Lower lobe of right lung (tissue), 2 donors: ENCODE results near the gene TANC2. TPM values are rescaled to one million over a fixed set of nuclear protein-coding genes. Genes with fewer than 3 reads are reported as not detected.

Source experiments
- ATAC-seq, 2 donors: fragments of 200-7000 bp; cut with Tn5 transposase; one replicate each; pipeline ENCODE4 v1.9.1; 2020 to 2022; ENCODE audit warnings: mild to moderate bottlenecking in 2 of 2, moderate library complexity in 2 of 2
- DNase-seq: peaks from one replicate; pipeline ENCODE4 v3.0.0-alpha.2; 2020
- H3K27ac ChIP-seq: fragments of 200-600 bp; one replicate; pipeline ENCODE4 v1.8.0; 2022
- H3K27me3 ChIP-seq: fragments of 200-600 bp; one replicate; pipeline ENCODE4 v1.8.0; 2022; ENCODE audit warnings: low read depth
- H3K36me3 ChIP-seq: fragments of 200-600 bp; one replicate; pipeline ENCODE4 v1.8.0; 2022; ENCODE audit warnings: mild to moderate bottlenecking
- H3K4me1 ChIP-seq: fragments of 200-600 bp; one replicate; pipeline ENCODE4 v1.8.0; 2022
- H3K4me3 ChIP-seq: fragments of 200-600 bp; one replicate; pipeline ENCODE4 v1.8.0; 2022; ENCODE audit warnings: mild to moderate bottlenecking
- H3K9me3 ChIP-seq: fragments of 200-600 bp; one replicate; pipeline ENCODE4 v1.8.0; 2022
- CTCF ChIP-seq: fragments of 200-600 bp; IDR thresholded peaks from one replicate; pipeline ENCODE4 v1.8.0; 2022; ENCODE audit warnings: antibody characterized with exemption, mild to moderate bottlenecking
- intact Hi-C: fragments of 100-400 bp; cut with DNase I; formaldehyde crosslinking; loops from one replicate; pipeline ENCODE4 v1.11.0; 2022
- total RNA-seq: library from RNA; stranded (reverse); fragmentation: NEBNext Ultra II Directional; extraction: Animal tissue kit (Norgen Biotek cat#: 25700); gene quantifications from one replicate; pipeline ENCODE4 v1.2.1, GENCODE V29; 2021
- donor health status: DM: no; HTN: yes; CAD: no; lungs with severe emphysema.

Gene TANC2
- total RNA-seq, 1 donor from 2014 or later = 125 TPM

- Histone ChIP-seq H3K27ac (no peak overlapping the region), H3K4me1 (peaks cover 12% of the 10 kb centered on the region), H3K9me3 (no peaks in the 10 kb centered on the region), H3K4me3 (no peak overlapping the region), H3K27me3 (no peaks in the 10 kb centered on the region), H3K36me3 (no peaks in the 10 kb centered on the region)
- TF ChIP-seq CTCF = peak; percentile 42
- intact Hi-C loops = no loop called here
- no peak for DNase-seq
- peak; percentile 71 to 75 for ATAC-seq
Measured at GRCh38 chr17:62995377-62995885, 29.4 kb downstream of the TANC2 start.

- DNase-seq = no peak
- Histone ChIP-seq H3K27me3 (no peaks in the 10 kb centered on the region), H3K4me1 (peaks cover 12% of the 10 kb centered on the region), H3K4me3 (no peak overlapping the region), H3K9me3 (no peaks in the 10 kb centered on the region), H3K36me3 (no peaks in the 10 kb centered on the region), H3K27ac (no peak overlapping the region)
- intact Hi-C loops = no loop called here
- no peak for TF ChIP-seq CTCF
- no peak for ATAC-seq
Measured at GRCh38 chr17:62996221-62996620, 30.2 kb downstream of the TANC2 start.

- H3K9me3 ChIP-seq = no peaks in the 10 kb centered on the region
- no peak for TF ChIP-seq CTCF
- DNase-seq (no peak), ATAC-seq (no peak)
- no peaks in the 10 kb centered on the region for H3K27me3 ChIP-seq
- H3K27ac ChIP-seq = no peak overlapping the region
- intact Hi-C loops = no loop called here
- peaks cover 12% of the 10 kb centered on the region for H3K4me1 ChIP-seq
- no peak overlapping the region for H3K4me3 ChIP-seq
- H3K36me3 ChIP-seq = no peaks in the 10 kb centered on the region
Measured at GRCh38 chr17:62998166-62998565, 32.1 kb downstream of the TANC2 start.

- intact Hi-C loops = no loop called here
- TF ChIP-seq CTCF = no peak
- Histone ChIP-seq H3K9me3 (no peaks in the 10 kb centered on the region), H3K27ac (no peak overlapping the region), H3K4me1 (peaks cover 12% of the 10 kb centered on the region), H3K36me3 (no peaks in the 10 kb centered on the region), H3K27me3 (no peaks in the 10 kb centered on the region), H3K4me3 (no peak overlapping the region)
- no peak for DNase-seq
- ATAC-seq = peak in 1 of 2 donors; percentile 27
Measured at GRCh38 chr17:62998665-62999393, 32.8 kb downstream of the TANC2 start.

GRCh38 chr17:62999736-63000135, 33.7 kb downstream of the TANC2 start:
- Histone ChIP-seq H3K27ac (no peak overlapping the region), H3K36me3 (no peaks in the 10 kb centered on the region), H3K27me3 (no peaks in the 10 kb centered on the region), H3K9me3 (no peaks in the 10 kb centered on the region), H3K4me1 (peaks cover 12% of the 10 kb centered on the region), H3K4me3 (no peak overlapping the region)
- TF ChIP-seq CTCF = no peak
- no peak for DNase-seq
- intact Hi-C loops = no loop called here
- ATAC-seq = no peak
